ENCODE results near the gene NTRK3. TPM values are rescaled to one million over a fixed set of nuclear protein-coding genes. Genes with fewer than 3 reads are reported as not detected.
A peak's percentile ranks its signal among the peaks of the same experiment; 100 is the strongest.

Gene NTRK3
- total RNA-seq, 1 experiment from 2014 or later: not detected

DNA sequence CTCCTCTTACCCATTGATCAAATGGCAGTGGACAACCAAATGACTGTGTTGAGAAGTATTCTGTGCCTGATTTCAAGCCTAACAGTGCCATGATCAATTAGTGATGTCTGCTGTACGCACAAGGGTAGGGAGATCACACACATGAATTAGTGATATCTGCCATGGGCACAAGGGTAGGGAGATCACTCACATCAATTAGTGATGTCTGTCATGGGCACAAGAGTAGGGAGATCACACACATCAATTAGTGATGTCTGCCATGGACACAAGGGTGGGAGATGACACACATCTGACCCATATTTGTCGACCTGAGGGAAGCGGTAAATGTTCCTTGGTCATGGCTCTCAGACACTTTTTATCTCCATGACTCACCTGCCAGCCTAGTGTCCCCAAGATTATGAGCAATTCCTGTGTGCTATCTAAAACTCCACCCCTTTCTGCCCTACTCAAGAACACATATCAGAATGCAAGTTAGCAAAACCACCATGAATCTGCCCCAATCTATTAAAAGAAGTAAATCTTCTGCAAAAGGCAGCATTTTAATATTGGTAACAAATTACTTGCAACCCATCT is 165.0 kb downstream of the NTRK3 start:
- DNase-seq: no peak
- no peaks in the 10 kb centered on the region for H3K36me3 Mint-ChIP-seq (ENCODE audit: insufficient read depth, unreplicated experiment)

DNA sequence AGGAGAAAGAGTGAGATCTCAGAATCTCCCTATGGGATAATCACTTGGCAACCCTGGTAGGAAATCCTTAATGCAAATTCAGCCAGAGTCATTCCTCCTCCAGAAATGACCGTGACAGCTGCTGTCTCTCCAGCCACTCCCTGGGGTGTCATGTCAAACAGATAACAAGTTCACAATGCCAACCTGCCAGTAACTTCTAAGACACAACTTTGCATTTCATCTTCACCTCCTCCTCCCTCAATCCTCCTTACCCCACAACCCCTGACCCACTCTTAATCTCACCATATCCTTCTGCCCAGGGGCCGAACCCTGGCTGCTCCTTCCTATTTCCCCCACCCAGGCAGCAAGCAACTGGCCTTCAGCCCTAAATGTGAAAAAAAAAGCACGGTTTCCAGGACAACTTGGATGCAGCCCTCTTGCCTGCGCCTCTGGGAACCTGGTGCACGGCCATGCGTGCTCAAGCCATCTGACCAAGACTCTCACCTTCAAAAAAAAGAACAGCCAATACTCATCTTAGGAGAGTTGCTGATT is 166.0 kb downstream of the NTRK3 start:
- no peak for TF ChIP-seq CTCF (IDR thresholded peaks at IDR 0.05; ENCODE audit: insufficient read depth in 1 of 2, low read depth in 1 of 2, low read length in 1 of 2, severe bottlenecking in 1 of 2, unreplicated experiment in 1 of 2)
- peaks cover 16% of the 10 kb centered on the region for H3K4me1 ChIP-seq
- ChIA-PET CTCF (no interaction called here), POLR2A (no interaction called here)
- Mint-ChIP-seq H3K4me3 (ENCODE audit: unreplicated experiment) (peak overlapping the region; percentile 30), H3K4me1 (ENCODE audit: low read depth, unreplicated experiment) (peaks cover 12% of the 10 kb centered on the region), H3K27me3 (ENCODE audit: insufficient read depth, unreplicated experiment) (no peaks in the 10 kb centered on the region), H3K36me3 (ENCODE audit: insufficient read depth, unreplicated experiment) (no peaks in the 10 kb centered on the region), H3K9me3 (ENCODE audit: unreplicated experiment) (peaks cover 9% of the 10 kb centered on the region), H3K27ac (ENCODE audit: unreplicated experiment) (peak overlapping the region; percentile 45)
- no peaks in the 10 kb centered on the region for H3K36me3 ChIP-seq (ENCODE audit: control insufficient read depth, insufficient read depth, low read length)
- H3K27me3 ChIP-seq (replicated peaks; ENCODE audit: control insufficient read depth, insufficient read depth, low read length): no peaks in the 10 kb centered on the region
- H3K9me3 ChIP-seq: no peaks in the 10 kb centered on the region
- intact Hi-C loops (cut with micrococcal nuclease; ENCODE audit: unreplicated experiment): no loop called here
- DNase-seq: no peak
- no peak overlapping the region for H3K4me3 ChIP-seq (ENCODE audit: low read depth, low read length)
- BruUV-seq (replicated peaks): no TSS peak

More for the DNA sequence above, 165.0 kb downstream of the NTRK3 start:
- BruUV-seq (replicated peaks): no TSS peak
- Mint-ChIP-seq H3K4me1 (ENCODE audit: low read depth, unreplicated experiment) (peaks cover 12% of the 10 kb centered on the region), H3K27ac (ENCODE audit: unreplicated experiment) (no peak overlapping the region), H3K27me3 (ENCODE audit: insufficient read depth, unreplicated experiment) (no peaks in the 10 kb centered on the region), H3K4me3 (ENCODE audit: unreplicated experiment) (no peak overlapping the region), H3K9me3 (ENCODE audit: unreplicated experiment) (peaks cover 9% of the 10 kb centered on the region)
- no peaks in the 10 kb centered on the region for H3K9me3 ChIP-seq
- no peaks in the 10 kb centered on the region for H3K36me3 ChIP-seq (ENCODE audit: control insufficient read depth, insufficient read depth, low read length)
- no peak for TF ChIP-seq CTCF (IDR thresholded peaks at IDR 0.05; ENCODE audit: insufficient read depth in 1 of 2, low read depth in 1 of 2, low read length in 1 of 2, severe bottlenecking in 1 of 2, unreplicated experiment in 1 of 2)
- POLR2A ChIA-PET: no interaction called here
- H3K4me1 ChIP-seq: peaks cover 16% of the 10 kb centered on the region
- H3K4me3 ChIP-seq (ENCODE audit: low read depth, low read length): no peak overlapping the region
- CTCF ChIA-PET: no interaction called here
- intact Hi-C loops (cut with micrococcal nuclease; ENCODE audit: unreplicated experiment): no loop called here
- H3K27me3 ChIP-seq (replicated peaks; ENCODE audit: control insufficient read depth, insufficient read depth, low read length): no peaks in the 10 kb centered on the region

GRCh38 chr15:88089731-88090130 is 166.8 kb downstream of the NTRK3 start:
- H3K4me1 Mint-ChIP-seq (ENCODE audit: low read depth, unreplicated experiment): peaks cover 12% of the 10 kb centered on the region
- no peak for DNase-seq
- peaks cover 16% of the 10 kb centered on the region for H3K4me1 ChIP-seq
- peaks cover 9% of the 10 kb centered on the region for H3K9me3 Mint-ChIP-seq (ENCODE audit: unreplicated experiment)
- CTCF ChIA-PET: no interaction called here
- TF ChIP-seq CTCF (IDR thresholded peaks at IDR 0.05; ENCODE audit: insufficient read depth in 1 of 2, low read depth in 1 of 2, low read length in 1 of 2, severe bottlenecking in 1 of 2, unreplicated experiment in 1 of 2): no peak
- no peaks in the 10 kb centered on the region for H3K36me3 Mint-ChIP-seq (ENCODE audit: insufficient read depth, unreplicated experiment)
- no peaks in the 10 kb centered on the region for H3K27me3 Mint-ChIP-seq (ENCODE audit: insufficient read depth, unreplicated experiment)
- no TSS peak for BruUV-seq (replicated peaks)
- H3K27me3 ChIP-seq (replicated peaks; ENCODE audit: control insufficient read depth, insufficient read depth, low read length): no peaks in the 10 kb centered on the region
- H3K36me3 ChIP-seq (ENCODE audit: control insufficient read depth, insufficient read depth, low read length): no peaks in the 10 kb centered on the region
- intact Hi-C loops (cut with micrococcal nuclease; ENCODE audit: unreplicated experiment): no loop called here
- no peaks in the 10 kb centered on the region for H3K9me3 ChIP-seq
- POLR2A ChIA-PET: no interaction called here
- H3K4me3 ChIP-seq (ENCODE audit: low read depth, low read length): no peak overlapping the region
- no peak overlapping the region for H3K27ac Mint-ChIP-seq (ENCODE audit: unreplicated experiment)
- H3K4me3 Mint-ChIP-seq (ENCODE audit: unreplicated experiment): no peak overlapping the region

All from Caco-2 (cell line).